Daoy (cell line): Measurements from ENCODE around the gene PPP1R9B. TPM values are rescaled to one million over a fixed set of nuclear protein-coding genes. Genes with fewer than 3 reads are reported as not detected.
A peak's percentile ranks its signal among the peaks of the same experiment; 100 is the strongest.

ENCODE experiments used
- DNase-seq: peaks from one replicate; pipeline ENCODE4 v3.0.0-alpha.2; 2015; ENCODE audit warnings: low read depth
- total RNA-seq: library from RNA; depleted of rRNA; stranded (reverse); fragments of >200 nt; shearing (Covaris generic); gene quantifications from 2 replicates; pipeline ENCODE4 v1.2.3, GENCODE V29; 2014

The PPP1R9B gene
- total RNA-seq, 1 experiment from 2014 or later: 36.3 TPM

DNA sequence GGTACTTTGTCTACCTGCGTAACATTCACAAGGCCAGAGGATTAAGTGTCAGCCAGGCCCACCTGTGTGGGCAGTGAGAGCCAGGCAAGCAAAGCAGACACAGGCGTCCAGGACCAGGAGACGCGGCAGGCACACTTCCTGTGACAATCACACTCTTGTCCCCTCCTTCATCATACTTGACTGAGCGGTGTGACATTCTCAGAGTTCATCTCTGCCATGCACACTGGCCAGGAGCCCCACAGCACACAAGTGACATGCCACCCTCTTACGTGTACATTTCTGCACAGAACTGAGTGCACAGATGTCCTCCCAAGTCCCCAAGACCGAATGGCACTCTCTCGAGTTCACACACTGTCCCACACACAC is 8.7 kb downstream of the PPP1R9B start:
- no peak for DNase-seq

GRCh38 chr17:50141026-50141744 is 9.3 kb downstream of the PPP1R9B start:
- no peak for DNase-seq

- DNase-seq: peak; percentile 68
Measured at GRCh38 chr17:50139950-50140885, 10.3 kb downstream of the PPP1R9B start.

DNA sequence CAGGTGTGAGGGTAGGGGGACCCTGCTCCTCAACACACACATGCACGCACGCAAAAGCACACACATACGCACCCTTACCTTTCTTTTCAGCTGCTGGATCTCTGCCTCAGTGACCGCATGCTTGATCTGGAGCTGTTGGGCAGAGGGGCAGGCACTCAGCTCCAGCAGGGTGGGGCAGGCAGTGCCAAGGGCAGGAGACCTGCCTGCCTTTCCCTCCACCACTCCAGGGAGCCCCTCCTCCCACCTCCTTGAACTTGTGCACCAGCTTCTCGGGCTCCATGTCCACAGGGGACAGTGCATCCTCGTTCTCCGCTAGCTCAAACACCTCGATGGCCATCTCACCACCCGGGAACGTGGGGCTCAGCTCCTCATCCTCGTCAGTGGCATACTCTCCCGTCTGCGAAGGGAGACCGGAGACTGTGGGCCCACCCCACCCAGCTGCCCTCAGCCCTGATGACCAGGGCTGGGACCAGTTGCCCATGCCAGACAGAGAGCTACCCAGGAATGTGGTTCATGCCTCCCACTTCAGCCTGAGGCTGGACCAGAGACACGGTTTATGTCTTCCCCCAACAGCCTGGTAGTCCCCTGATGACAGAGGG is 11.2 kb downstream of the PPP1R9B start:
- no peak for DNase-seq

- no peak for DNase-seq
Measured at GRCh38 chr17:50137042-50137441, 13.4 kb downstream of the PPP1R9B start.

GRCh38 chr17:50136096-50136687 is 14.3 kb downstream of the PPP1R9B start:
- no peak for DNase-seq

- DNase-seq: no peak
Measured at GRCh38 chr17:50135316-50136095, 15.0 kb downstream of the PPP1R9B start.

DNA sequence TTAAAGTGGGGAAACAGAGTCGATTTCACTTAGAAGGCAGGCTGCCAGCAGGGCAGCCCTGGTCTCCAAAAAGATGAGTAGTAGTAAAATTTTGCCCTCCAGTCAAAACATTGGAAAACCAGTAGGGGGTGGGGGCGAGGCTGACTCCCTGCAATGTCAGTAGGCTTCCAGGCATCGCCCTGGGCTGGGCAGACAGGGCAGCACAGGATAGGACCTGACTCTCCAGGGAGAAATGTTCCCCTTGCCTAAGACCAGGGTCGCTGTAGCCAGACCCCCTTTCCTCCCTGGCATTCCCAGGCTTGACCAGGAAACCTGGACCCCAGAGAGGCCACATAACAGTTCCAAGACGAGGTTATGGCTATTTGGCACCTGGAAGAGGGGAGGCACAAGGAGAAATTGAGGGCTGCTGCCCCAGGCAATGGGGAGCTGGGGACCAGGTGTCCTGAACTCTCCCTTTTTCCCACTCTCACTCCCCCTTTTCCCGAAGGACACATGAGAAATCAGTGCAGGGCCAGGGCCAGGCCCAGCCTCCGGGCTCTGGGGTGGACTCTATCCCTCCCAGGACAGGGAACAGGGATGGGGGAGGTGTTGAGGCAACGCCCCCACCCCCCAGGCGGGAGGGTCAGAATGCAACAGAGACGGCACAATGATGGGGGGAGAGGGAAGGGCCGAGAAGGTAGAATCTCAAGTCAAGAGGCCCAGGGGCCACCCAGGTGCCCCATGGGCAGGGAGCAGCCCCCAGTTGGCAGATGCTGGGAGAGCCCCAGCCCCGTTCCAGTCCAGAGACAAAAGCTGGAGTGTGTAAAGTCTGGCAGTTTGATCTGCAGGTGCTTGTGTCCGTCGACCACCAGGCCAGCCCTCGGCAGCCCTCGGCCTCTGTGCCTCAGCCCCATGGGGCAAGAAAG is 16.0 kb downstream of the PPP1R9B start:
- DNase-seq: no peak

- DNase-seq: no peak
Measured at GRCh38 chr17:50133769-50134099, 16.7 kb downstream of the PPP1R9B start.

DNA sequence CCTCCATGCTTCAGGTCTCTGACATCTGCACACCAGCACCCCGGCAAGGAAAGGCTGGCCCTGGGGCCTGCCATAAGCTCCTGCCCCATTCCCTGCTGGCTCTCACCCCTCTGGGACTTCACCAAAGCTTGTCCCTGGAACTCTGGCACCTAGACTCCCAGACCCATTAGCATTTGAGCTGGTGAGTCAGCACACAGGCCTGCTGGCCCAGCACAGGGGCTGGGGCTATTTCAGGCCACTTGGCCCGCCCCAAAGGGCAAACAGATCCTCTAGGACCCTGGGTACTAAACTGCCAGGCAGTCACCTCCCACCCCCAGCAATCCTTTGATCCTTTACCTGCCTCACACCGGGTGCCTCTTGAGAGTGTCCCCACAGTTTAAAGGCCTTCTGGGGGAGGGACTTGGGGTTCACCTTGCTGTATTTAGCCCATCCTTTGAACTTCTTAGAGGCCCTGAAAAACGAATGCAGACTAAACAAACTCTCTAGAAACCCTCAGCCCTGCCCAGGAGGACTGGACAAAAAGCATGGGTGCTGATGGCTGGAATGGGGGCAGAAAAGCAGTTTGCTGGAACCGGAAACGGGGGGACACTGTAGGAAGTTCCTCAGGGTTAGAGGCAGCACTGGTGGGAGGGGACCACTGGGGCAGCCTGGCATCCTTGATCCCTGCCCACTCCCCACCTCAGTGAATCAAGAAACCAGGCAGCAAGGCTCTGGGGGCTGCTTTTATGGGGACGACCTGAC is 17.3 kb downstream of the PPP1R9B start:
- DNase-seq: peak; percentile 30

- no peak for DNase-seq
Measured at GRCh38 chr17:50132104-50132794, 18.2 kb downstream of the PPP1R9B start.

- DNase-seq: peak; percentile 42
Measured at GRCh38 chr17:50130559-50131305, 19.7 kb downstream of the PPP1R9B start.

DNA sequence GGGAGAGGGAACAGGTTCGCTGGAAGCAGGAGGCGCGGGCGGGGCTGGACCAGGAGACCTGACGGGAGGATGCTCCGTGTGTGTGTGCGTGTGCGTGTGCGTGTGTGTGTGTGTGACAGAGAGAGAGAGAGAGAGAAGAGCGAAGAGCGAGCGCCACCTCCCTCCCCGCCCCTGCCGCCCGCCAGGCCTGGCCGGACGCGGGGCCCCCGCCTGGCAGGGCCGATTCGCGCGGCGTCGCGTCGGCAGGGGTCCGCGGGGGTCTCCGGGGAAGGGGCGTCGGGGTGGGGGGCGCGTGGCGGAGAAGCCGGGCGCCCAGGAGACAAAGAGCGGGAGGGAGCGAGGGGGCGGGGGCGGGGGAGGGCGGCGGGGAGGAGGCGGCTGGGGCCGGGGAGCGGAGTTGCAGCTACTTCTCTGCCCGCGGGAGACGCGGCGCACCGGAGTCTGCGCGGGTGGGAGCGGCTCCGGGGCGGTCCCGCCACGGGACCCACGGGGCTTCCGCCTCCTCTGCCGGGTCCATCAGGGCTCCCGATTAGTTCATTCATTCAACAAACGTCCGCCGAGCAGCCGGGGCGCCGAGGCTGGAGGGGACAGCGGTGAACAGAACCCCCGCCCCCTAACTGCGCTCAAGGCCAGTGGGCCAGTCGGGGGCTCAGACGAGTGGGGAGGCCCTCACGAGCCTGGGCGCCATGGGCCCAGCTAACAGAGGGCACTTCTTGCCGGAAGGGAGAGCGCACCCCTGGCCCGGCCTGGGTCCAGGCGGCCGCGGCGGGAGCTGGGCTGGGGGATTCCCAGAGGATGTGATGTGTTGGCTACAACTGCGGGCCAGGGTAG is 20.5 kb downstream of the PPP1R9B start, which contains the start of gene SAMD14:
SAMD14 (minus strand) TSS at position 433 of the 831 bp plus-strand sequence. CDS start 5,201 bp downstream, outside the sequence.
- DNase-seq: peak; percentile 57

GRCh38 chr17:50129353-50129727 is 21.1 kb downstream of the PPP1R9B start:
- no peak for DNase-seq

DNA sequence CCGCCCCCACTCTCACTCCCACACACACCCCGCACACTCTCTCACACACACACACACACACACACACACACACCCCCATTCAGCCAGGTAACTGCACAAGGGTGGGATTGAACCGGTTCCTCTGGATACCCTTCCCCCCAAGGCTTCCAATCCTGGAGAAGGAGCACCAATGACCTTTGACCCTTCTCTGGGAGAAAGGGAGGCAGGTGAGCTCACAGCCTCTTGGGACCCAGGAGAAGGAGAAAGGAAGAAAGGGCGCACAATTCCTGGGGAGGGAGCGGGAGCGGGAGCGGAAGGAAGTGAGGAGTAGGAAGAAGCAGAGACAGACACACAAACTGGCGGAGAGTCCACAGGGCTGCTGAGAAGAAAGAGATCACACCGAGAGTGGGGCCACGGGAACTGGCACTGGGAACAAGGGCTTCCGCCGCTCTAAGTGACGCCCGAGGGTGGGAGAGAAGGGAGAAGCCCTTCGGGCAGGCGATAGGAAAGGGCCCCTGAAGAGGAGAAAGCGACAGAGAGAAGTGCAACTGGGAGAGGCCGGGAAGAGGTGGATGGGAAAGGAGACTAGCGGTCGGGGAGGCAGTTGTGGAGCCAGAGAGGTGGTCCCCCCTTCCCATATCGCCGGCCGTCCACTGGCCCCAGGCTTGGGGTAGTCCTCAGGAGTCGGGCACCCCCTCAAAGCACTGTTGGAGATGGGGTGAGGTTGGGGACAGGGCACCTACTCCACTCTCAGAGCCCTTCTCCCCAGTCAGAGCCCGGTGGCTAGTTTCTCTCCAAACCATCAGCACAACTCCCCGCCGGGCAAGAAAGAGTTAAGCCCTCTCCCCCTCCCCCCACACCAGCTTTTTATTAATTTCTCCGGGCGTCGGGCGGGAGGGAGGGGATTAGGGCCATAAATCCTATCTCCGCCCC is 21.8 kb downstream of the PPP1R9B start:
- no peak for DNase-seq

DNA sequence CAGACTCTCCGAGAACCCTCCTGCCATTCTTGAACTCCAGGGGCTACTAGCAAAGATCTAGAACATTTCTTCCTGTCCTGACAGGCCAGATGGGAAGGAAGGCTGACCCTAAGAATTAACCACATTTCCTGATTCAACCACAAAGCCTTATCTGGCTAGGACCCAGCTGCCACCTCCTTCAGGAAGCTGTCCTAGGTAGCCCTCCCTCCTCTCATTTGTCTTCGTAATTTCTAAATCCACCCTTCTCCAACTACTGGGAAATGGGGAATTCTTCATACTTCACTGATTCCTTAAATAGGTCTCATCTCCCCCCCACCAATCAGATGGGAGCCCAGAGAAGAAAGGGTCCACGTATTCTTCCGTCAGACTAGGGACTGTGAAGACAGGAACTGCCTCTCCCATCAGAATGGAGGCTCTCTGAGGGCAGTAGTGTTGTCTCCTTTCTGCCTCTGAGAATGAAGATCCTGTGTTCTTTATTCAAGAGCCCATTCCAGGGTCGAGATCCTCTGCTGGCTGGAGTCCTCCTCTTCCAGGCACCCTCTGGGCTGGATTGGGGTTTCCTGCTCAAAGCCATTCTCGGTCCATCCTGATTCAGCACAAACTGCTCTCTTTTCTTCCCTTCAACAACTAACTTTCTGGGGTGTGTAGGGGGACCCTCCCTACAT is 22.6 kb downstream of the PPP1R9B start:
- DNase-seq: peak; percentile 30
